ENCODE results near the gene SLC23A2.
"Not testable (repeated sequence)": the region's sequence is repeated elsewhere in the genome, so short reads cannot be mapped to it uniquely, and the experiment has no call there.

SLC23A2 gene

GRCh38 chr20:5001174-5002076, at the start of gene SLC23A2:
SLC23A2 (minus strand) TSS chr20:5001510; CDS start chr20:4932562, 68,948 bp downstream.
- peak; percentile 64 for DNase-seq

GRCh38 chr20:5046656-5047339, 45.5 kb upstream of the SLC23A2 start:
- no peak for DNase-seq

GRCh38 chr20:5045906-5046305, 44.6 kb upstream of the SLC23A2 start:
- DNase-seq, result no peak

DNA sequence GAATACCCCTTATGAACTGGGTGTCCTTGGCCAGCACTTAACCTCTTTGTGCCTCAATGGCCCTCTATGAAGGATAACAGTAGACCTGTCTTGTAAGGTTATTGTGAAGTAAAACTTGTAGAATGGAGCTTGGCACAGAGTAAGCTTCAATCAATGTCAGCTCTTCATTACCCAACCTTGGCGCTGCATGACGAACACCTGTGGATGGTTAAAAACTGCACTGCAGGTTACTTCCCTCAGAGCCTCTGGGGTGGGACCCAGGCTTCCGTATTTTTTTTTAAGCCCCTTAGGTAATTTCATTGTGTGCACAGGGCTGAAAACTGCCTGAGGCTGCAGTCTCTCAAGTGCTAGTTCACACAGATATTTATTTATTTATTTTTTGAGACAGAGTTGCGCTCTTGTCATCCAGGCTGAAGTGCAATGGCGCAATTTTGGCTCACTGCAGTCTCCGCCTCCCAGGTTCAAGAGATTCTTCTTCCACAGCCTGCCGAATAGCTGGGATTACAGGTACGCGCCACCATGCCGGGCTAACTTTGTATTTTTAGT, 42.8 kb upstream of the SLC23A2 start:
- no peak for DNase-seq

DNA sequence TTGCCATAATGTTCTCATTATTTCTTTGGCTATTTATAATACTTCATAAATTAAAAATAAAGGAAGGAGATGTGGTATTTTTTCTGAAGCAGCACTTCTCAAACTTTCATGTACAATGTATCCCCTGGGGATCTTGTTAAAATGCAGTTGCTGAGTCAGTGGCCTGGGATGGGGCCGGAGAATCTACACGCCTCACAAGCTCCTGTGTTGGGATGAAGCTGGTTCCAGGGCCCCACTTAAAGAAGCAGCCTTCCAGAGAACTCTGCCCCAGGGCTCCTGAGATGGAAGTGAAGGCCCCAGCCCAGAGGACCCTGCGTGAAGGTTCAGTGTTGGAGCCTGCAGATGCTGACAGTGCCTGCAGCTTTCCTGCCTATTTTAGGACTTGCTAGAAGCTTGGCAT, 40.1 kb upstream of the SLC23A2 start:
- DNase-seq, result no peak

- DNase-seq, result no peak
Observed at GRCh38 chr20:5040345-5040744, 39.0 kb upstream of the SLC23A2 start.

DNA sequence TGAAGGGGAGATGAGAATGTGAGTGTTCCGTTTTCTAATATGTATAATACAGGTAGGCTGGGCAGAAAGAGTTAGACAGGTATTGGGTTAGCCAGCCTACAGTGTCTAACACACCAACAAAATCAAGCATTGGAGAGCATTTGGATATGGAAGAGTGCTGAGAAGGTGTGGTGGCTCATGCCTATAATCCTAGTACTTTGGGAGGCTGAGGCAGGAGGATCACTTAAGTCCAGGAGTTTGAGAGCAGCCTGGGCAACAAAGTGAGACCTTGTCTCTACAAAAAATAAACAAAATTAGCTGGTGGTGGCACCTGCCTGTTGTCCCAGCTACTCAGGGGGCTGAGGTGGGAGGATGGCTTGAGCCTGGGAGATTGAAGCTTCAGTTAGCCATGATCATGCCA, 38.6 kb upstream of the SLC23A2 start:
- DNase-seq, result no peak

DNA sequence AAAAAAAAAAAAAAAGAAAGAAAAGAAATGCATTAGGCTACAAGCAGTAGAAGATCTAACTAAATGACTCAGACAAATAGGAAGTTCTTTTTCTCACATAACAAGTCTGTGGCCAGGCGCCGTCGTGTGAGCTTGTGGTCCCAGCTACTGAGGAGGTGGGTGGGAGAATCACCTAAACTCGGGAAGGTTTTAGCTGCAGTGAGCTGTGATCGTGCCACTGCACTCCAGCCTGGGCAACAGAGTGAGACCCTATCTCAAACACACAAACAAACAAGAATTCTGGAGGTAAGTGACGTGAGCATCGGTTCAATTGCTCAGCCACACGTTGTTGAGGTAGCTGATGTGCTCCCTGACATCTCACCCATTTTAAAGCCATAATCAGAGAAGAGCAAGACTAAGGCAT, 37.9 kb upstream of the SLC23A2 start:
- DNase-seq, result peak; percentile 47

DNA sequence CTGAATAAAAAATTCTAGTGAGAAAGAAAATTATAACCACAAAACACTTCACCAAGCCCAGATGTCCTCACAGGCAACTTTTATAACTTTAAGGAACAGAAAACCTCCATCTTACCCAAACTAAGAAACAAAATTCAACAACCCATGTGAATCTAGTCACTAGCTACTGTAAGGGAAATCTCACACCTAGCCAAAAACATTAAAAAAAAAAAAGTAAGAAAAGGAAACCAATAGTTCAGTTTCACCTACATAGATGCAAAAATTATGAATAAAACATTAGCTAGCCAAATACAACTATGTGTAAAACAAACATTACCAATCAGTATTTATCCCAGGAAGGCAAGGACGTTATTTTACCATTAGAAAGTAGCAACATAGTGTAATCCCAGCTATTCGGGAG, 35.5 kb upstream of the SLC23A2 start:
- DNase-seq, result no peak

- not testable (repeated sequence) for DNase-seq
Observed at GRCh38 chr20:5035518-5035917, 34.2 kb upstream of the SLC23A2 start.

GRCh38 chr20:5033566-5033965, 32.3 kb upstream of the SLC23A2 start:
- no peak for DNase-seq

GRCh38 chr20:5031701-5032100, 30.4 kb upstream of the SLC23A2 start:
- DNase-seq, result not testable (repeated sequence)

DNA sequence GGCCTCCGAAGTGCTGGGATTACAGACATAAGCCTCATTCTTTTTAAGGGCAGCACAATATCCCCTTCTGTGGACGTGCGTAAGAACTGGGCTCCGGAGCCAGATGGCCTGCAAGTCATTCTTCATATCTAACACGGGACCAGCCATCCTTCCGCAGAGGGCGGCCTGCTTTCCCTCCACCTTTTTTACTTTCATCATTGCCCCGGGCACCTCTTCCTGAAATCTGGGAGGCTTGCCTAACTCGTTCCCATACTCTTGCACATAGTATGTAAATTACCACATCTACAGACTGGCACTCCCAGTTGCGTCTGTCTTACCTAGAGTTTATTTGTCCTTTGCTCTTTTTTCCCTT, 29.9 kb upstream of the SLC23A2 start:
- no peak for DNase-seq

- no peak for DNase-seq
Observed at GRCh38 chr20:5030348-5031205, 29.3 kb upstream of the SLC23A2 start.

DNA sequence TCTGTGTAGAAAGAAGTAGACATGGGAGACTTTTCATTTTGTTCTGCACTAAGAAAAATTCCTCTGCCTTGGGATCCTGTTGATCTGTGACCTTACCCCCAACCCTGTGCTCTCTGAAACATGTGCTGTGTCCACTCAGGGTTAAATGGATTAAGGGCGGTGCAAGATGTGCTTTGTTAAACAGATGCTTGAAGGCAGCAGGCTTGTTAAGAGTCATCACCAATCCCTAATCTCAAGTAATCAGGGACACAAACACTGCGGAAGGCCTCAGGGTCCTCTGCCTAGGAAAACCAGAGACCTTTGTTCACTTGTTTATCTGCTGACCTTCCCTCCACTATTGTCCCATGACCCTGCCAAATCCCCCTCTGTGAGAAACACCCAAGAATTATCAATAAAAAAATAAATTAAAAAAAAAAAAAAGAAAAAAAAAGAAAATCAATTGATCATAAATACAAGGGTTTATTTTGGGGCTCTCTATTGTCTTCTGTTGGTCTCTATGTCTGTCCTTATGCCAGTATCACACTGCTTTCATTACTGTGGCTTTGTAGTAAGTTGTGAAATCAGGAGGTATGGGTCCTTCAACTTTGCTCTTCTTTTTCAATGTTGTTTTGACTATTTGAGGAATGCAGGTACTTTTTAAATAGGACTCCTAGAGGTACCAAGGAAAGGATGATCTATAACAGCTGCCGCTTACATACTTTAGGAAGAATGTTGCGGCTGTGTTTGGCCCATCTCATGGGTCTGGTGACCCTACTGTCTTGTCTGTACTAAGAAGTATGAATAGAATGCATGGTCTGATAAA, 27.1 kb upstream of the SLC23A2 start:
- DNase-seq, result not testable (repeated sequence)

DNA sequence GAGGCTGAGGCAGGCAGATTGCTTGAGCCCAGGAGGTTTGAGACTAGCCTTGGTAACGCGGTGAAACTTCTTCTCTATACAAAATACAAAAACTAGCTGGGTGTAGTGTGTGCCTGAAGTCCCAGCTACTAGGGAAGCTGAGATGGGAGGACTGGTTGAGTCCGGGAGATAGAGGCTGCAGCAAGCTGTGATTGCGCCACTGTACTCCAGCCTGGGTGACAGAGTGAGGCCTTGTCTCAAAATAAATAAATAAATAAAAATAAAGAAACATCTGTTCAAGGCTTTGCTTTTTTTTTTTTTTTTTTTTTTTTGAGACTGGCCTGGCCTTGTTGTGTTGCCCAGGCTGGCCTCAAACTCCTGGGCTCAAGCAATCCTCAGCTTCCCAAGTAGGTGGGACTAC, 23.7 kb upstream of the SLC23A2 start:
- DNase-seq, result no peak

- DNase-seq, result no peak
Observed at GRCh38 chr20:5024103-5024502, 22.8 kb upstream of the SLC23A2 start.

DNA sequence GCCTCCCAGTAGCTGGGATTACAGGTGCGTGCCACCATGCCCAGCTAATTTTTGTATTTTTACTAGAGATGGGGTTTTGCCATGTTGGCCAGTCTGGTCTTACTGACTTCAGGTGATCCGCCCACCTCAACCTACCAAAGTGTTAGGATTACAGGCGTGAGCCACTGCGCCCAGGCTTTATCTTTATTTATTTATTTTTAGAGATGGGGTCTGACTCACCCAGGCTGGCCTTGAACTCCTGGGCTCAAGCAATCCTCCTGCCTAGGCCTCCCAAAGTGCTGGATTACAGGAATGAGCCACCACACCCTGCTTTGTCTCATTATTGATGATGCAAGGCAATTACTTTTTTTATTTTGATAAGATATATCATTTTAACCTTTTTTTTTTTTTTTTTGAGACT, 21.9 kb upstream of the SLC23A2 start:
- DNase-seq, result not testable (repeated sequence)

DNA sequence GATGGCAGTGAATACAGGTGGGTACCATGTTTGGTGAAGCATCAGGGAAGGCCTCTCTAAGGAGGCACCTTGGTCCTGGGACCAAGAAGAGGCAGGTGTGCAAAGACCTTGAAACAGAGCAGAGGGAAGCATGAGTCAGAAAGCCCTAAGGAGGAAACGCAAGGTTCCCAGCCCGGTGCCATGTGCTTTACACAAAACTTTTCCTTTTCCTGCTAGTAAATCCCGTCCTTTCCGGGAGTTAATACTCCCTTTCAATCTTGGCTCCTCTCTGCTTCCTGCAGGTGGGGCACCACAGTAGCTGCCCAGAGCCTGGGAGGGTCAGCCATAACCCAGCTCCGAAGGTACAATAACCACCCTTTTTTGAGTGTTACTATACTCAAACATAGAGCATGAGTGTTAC, 19.4 kb upstream of the SLC23A2 start:
- no peak for DNase-seq

GRCh38 chr20:5013682-5014447, 12.6 kb upstream of the SLC23A2 start:
- no peak for DNase-seq

- DNase-seq, result no peak
Observed at GRCh38 chr20:5008759-5009158, 7.4 kb upstream of the SLC23A2 start.

Measured in stimulated activated CD8-positive, alpha-beta memory T cell treated with anti-CD3 and anti-CD28 coated beads, Interleukin-4, amount 100 ng/mL, for 48 hours (primary cell).